Measurements from ENCODE around the gene DCX.

DCX gene

GRCh38 chrX:111386615-111387233, 25.3 kb downstream of the DCX start:
- no peaks in the 10 kb centered on the region for H3K36me3 Mint-ChIP-seq (ENCODE audit: low read depth)
- TF ChIP-seq, protein P1, sequence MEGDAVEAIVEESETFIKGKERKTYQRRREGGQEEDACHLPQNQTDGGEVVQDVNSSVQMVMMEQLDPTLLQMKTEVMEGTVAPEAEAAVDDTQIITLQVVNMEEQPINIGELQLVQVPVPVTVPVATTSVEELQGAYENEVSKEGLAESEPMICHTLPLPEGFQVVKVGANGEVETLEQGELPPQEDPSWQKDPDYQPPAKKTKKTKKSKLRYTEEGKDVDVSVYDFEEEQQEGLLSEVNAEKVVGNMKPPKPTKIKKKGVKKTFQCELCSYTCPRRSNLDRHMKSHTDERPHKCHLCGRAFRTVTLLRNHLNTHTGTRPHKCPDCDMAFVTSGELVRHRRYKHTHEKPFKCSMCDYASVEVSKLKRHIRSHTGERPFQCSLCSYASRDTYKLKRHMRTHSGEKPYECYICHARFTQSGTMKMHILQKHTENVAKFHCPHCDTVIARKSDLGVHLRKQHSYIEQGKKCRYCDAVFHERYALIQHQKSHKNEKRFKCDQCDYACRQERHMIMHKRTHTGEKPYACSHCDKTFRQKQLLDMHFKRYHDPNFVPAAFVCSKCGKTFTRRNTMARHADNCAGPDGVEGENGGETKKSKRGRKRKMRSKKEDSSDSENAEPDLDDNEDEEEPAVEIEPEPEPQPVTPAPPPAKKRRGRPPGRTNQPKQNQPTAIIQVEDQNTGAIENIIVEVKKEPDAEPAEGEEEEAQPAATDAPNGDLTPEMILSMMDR (IDR thresholded peaks at IDR 0.05), result no peak
- H3K9me3 Mint-ChIP-seq, result no peaks in the 10 kb centered on the region
- H3K4me1 Mint-ChIP-seq, result no peaks in the 10 kb centered on the region
- H3K27ac Mint-ChIP-seq, result no peak overlapping the region
- H3K4me3 Mint-ChIP-seq, result no peak overlapping the region
- DNase-seq, result no peak
- H3K27me3 Mint-ChIP-seq (ENCODE audit: low read depth, poor library complexity), result peaks cover 6% of the 10 kb centered on the region

DNA sequence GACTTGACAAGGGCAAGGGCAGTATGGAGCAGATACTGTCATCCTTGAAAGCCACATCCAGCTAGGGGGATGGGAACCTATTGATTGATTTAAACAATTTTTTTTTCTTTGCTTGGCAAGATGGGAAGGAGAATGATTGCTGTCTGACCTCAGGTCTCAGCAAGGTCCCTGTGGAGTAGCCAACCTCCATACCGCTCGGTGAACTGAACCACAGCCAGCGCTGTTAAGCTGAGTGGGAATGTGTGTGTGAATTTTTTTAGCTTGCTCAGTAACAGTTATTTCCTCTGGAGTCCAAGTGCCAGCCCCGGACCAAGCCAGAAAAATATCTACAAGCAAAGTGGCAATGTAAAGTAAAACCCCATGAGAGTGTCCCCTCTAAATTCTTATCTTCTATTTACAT, 25.9 kb downstream of the DCX start:
- Mint-ChIP-seq H3K27ac (no peak overlapping the region), H3K27me3 (ENCODE audit: low read depth, poor library complexity) (peaks cover 6% of the 10 kb centered on the region), H3K4me3 (no peak overlapping the region), H3K9me3 (no peaks in the 10 kb centered on the region), H3K36me3 (ENCODE audit: low read depth) (no peaks in the 10 kb centered on the region), H3K4me1 (no peaks in the 10 kb centered on the region)
- no peak for DNase-seq
- TF ChIP-seq, protein P1 (IDR thresholded peaks at IDR 0.05), result no peak

DNA sequence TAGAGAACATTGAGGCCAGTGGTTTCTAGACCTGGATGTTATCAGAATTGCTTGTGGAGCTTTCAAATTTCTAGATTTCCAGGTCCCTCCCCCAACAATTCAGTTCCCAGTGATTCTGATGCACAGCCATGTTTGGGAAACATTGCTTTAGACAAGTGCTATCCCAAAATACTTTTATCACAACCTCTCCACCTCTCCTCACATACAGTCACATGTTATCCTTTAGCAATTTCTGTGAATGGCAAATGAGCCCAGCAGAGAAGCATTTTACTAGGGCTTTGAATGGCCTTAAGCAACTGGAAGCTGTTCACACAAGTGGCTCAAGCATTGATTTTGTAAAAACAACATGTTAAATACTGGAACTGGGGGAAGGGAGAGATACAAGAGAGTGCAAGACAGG, 29.7 kb downstream of the DCX start:
- peaks cover under 1% of the 10 kb centered on the region for H3K4me1 Mint-ChIP-seq
- TF ChIP-seq, protein P1 (IDR thresholded peaks at IDR 0.05), result no peak

GRCh38 chrX:111376897-111377578, 35.0 kb downstream of the DCX start:
- no peaks in the 10 kb centered on the region for H3K9me3 Mint-ChIP-seq
- no peaks in the 10 kb centered on the region for H3K36me3 Mint-ChIP-seq (ENCODE audit: low read depth)
- no peak for DNase-seq
- H3K27me3 Mint-ChIP-seq (ENCODE audit: low read depth, poor library complexity), result peaks cover 4% of the 10 kb centered on the region
- no peak overlapping the region for H3K27ac Mint-ChIP-seq
- TF ChIP-seq, protein P1 (IDR thresholded peaks at IDR 0.05), result no peak
- no peak overlapping the region for H3K4me3 Mint-ChIP-seq
- H3K4me1 Mint-ChIP-seq, result peaks cover 5% of the 10 kb centered on the region

More for the DNA sequence above, 29.7 kb downstream of the DCX start:
- Mint-ChIP-seq H3K4me3 (no peak overlapping the region), H3K27me3 (ENCODE audit: low read depth, poor library complexity) (peaks cover 3% of the 10 kb centered on the region), H3K36me3 (ENCODE audit: low read depth) (no peaks in the 10 kb centered on the region), H3K9me3 (no peaks in the 10 kb centered on the region), H3K27ac (no peak overlapping the region)
- no peak for DNase-seq

GRCh38 chrX:111376486-111376885, 35.5 kb downstream of the DCX start:
- Mint-ChIP-seq H3K27me3 (ENCODE audit: low read depth, poor library complexity) (peaks cover 4% of the 10 kb centered on the region), H3K36me3 (ENCODE audit: low read depth) (no peaks in the 10 kb centered on the region), H3K4me3 (no peak overlapping the region), H3K9me3 (no peaks in the 10 kb centered on the region), H3K27ac (no peak overlapping the region), H3K4me1 (peaks cover 5% of the 10 kb centered on the region)
- TF ChIP-seq, protein P1 (IDR thresholded peaks at IDR 0.05), result no peak
- DNase-seq, result no peak

- H3K4me3 Mint-ChIP-seq, result no peak overlapping the region
- no peaks in the 10 kb centered on the region for H3K36me3 Mint-ChIP-seq (ENCODE audit: low read depth)
- H3K4me1 Mint-ChIP-seq, result peaks cover 5% of the 10 kb centered on the region
- H3K9me3 Mint-ChIP-seq, result no peaks in the 10 kb centered on the region
- peaks cover 4% of the 10 kb centered on the region for H3K27me3 Mint-ChIP-seq (ENCODE audit: low read depth, poor library complexity)
- H3K27ac Mint-ChIP-seq, result no peak overlapping the region
- TF ChIP-seq, protein P1 (IDR thresholded peaks at IDR 0.05), result no peak
- peak; percentile 25 for DNase-seq
Measured at GRCh38 chrX:111375747-111376146, 36.2 kb downstream of the DCX start.
